Kidney glomerular epithelial cell (primary cell): Measurements from ENCODE around the gene ITGAV.

ENCODE experiments used
- DNase-seq: peaks from one replicate; lab custom pipeline; 2025; lab: John Stamatoyannopoulos, UW

Gene ITGAV

DNA sequence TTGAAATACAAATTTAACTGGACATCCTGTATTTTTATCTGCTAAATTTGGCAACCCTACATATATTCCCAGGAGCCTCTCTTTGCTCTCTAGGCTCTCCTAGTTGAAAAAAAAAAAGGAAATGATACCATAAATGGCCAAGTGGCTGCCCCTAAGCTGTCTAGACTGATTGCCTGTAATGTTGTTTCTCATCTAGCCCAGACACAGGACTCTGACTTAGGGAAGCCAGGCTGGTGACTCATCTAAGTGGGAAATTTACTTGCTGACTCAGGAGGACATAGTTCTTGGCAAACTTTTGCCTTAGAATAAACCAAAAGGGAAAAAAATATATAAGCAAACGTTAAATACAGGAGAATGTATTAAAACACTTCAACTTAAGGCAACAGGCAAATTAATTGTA lies 14.6 kb upstream of the ITGAV start:
- peak; percentile 99 for DNase-seq

DNA sequence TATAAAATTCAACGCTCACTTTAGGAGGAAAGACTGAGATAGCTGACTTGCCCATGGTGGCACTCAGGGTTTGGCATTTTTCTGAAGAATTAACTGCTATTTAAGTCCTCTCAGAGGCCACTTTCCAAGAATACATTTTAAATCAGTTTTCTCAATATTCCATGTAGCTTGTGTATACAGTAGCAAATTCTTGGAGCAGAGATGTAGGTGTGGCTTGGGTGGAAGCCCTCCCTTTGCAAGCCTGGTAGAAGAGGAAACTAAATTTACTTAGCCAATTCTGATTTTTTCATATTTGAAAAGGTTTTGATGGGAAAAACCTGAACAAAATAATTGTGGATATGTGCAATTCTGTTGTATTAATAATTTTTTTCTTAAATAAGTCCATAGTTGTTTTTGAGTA lies 14.0 kb upstream of the ITGAV start:
- no peak for DNase-seq

DNA sequence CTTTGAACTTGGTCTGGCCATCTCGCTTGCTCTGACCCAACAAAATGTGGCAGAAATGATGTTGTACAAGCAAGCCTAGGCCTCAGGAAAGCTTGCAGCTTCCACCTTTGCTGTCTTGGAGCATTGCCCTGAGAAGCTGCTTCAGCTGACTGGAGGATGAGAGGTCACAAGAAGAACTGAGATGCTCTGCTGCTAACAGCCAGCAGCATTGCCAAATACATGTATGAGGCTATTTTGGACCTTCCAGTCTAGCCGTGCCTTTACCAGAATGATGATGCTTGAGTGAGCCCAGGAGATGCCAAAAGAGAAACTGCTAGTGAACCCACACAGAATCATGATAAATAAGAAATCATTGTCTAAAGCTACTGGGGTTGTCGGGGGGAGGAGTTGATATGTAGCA lies 13.2 kb upstream of the ITGAV start:
- peak; percentile 70 for DNase-seq

DNA sequence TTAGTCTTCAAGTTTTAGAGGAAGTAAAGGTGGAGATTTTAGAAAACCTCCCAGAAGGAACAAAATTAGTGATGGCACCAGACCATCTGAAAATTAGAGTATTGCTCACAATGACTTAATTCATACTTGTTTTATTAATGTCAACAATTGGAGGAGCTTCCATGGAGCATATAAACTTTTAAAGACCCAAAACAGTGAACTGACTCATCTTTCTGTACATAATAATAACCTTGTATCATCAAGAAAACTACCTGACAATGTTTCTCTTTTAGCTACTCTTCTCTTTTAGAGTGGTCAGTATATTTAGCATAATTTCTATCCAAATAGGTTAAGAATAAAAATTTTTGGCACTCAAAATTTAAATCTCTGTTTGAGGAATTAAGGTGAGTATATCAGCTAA lies 7.2 kb upstream of the ITGAV start:
- DNase-seq = no peak

DNA sequence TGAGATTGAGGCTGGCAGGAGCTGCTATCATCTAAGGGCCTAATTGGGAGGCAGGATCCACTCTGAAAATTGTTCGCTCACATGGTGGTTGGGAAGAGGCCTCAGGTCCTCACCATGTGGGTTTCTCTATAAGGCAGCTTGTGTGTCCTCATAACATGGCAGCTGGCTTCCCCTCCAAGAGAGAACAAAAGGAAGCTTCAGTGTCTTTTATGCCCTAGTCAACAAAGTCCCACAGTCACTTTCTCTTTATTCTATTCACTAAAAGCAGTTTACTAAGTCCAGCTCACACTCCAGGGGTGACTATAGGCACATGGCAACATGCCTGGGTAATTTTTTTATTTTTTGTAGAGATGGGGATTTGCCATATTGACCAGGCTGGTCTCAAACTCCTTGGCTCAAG lies 5.8 kb upstream of the ITGAV start:
- DNase-seq = no peak

DNA sequence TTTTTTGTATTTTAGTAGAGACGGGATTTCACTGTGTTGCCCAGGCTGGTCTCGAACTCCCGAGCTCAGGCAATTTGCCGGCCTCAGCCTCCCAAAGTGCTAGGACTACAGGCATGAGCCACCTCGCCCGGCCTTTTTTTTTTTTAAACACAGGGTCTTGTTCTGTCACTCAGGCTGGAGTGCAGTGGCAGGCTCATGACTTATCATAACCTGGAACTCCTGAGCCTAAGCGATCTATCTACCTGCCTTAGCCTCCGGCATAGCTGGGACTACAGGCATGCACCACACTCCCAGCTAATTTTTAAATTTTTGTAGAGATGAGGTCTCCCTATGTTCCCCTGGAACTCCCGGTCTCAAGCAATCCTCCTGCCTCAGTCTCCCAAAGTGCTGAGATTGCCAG lies 1.4 kb upstream of the ITGAV start:
- no peak for DNase-seq

DNA sequence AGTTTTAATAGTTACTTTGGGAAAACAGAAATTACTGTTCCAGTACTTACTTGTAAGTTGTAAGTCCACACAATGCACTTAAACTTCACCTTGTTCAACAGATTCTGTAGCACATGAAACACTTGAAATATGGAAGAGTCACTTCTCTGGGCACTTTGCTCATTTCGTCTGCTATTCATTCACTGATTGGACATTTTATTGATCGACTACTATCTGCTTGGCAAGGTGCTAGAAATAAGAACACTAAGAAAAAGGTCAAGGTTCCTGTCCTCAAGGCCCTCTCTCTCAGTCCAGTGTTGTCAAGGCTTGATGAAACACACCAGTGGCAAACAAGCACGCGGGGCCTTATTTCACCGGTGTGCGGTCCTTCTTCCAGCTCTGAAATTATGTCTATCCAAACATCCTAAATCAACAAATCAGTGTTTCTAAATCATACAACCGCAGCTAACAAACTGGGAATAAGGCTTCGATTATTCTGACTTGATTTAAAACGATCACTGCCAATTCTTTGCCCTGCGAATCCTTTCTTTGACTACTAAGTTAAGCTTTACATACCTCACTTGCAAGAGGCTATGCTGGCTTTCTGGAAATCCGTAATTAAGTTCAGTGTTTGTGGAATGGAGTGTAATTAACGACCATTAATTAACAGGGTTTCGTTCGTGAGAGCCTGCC lies 780 bp upstream of the ITGAV start:
- peak; percentile 64 for DNase-seq

DNA sequence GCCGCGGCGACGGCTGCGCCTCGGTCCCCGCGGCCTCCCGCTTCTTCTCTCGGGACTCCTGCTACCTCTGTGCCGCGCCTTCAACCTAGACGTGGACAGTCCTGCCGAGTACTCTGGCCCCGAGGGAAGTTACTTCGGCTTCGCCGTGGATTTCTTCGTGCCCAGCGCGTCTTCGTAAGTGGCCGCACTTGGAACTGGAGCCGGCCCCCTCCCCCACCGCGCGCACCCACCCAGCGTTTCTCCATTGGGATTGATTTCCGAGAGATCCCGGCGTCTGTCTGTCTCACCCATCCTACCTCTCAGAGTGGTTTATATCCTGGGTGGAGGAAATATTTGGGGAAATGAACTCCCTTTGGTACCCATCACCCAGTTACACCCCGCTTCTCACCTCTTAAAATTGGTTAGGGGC lies 498 bp downstream of the ITGAV start:
- peak; percentile 74 for DNase-seq

DNA sequence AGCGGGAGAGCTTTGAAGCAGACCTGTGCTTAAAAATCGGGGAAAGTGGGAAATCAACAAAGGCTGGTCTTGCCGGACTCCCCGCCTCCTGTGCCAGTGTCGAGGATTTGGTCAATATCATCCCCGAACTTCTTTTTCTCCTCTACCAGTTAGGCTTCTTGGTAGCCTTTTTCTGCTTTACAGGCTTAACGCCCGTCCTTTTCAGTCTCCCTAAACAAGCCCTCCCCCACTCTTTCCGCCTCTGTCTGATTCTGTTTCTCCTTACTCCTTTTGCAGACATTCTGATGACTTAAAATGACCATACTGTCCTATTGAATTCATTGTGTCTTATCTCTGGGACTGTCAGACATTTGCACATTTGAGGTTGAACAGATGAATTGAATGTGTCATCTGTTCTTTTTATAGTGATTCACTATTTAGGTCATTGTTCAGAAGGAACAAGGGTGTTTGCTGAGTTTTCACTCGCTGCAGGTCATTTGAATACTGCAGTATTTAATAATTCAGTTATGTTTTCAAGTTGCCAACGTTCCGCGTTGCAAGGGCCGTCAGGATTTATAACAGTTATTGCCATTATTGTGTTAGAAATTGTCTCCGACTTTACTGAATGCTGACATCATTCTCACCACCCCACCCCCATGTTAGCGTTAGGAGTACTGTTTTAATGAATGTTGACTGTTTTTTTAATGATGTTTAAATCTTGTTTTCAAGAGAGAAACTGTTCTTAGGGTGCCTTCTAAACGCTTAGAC lies 1.1 kb downstream of the ITGAV start:
- DNase-seq = peak; percentile 75

DNA sequence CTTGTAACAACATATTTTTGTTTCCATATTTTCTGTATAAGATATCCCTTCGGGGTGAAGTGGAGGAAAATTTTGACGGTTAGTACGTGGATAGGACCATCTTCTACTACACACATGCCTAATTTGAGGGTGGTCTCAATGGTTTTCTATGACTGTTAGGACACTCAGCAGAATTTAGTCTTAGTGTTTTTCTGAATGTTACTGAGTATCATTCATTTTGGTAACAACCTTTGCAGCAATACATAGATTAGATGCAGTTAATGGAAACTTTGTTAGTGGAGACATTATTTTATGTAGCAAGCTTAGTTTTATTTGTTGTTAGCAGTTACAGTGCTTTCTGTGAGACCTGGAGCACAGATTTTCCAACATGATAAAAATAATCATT lies 1.6 kb downstream of the ITGAV start:
- peak; percentile 27 for DNase-seq

DNA sequence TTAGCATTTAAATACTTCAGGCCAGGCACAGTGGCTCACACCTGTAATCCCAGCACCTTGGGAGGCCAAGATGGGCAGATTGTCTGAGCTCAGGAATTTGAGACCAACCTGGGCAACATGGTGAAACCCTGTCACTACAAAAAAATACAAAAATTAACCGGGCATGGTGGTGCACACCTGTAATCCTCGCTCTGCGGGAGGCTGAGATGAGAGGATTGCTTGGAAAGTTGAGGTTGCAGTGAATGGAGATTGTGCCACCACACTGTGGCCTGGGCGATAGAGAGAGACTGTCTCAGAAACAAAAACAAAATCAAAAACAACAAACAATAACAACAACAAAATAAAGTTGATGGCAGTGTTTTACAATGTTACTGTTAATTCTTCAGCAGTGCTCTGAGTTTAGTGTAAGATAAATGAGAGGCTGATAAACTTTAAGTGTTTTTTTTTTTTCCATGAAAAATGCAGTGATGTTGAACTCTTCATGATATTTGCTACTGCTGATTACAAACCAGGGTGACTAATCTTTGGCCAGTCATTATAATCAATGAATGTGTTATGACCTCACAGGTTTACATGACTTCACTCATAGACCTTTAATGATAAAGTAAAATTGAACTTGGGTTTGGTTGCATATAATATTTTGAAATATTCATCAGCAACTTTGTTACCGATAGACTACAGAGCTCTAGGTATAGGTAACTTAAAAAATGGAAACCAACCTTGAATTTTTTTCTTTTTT lies 2.5 kb downstream of the ITGAV start:
- no peak for DNase-seq

DNA sequence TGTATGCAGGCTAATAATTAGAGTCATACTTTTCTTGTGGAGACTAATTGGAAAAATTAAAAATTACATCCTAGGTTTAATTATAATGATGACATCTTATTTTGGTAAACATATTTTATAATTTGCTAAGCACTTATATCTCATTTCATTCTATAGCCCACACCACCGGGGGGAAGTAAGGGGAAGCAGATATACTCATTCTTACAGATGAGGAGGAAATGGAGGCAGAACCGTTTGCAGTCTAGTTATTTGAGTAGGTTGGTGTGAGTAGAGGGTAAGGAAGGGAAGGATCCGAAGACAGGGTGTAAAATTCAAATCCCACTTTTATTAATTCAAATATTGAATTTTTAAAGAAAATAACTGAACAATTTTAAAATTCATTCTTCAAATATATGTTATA lies 3.7 kb downstream of the ITGAV start:
- DNase-seq = no peak

DNA sequence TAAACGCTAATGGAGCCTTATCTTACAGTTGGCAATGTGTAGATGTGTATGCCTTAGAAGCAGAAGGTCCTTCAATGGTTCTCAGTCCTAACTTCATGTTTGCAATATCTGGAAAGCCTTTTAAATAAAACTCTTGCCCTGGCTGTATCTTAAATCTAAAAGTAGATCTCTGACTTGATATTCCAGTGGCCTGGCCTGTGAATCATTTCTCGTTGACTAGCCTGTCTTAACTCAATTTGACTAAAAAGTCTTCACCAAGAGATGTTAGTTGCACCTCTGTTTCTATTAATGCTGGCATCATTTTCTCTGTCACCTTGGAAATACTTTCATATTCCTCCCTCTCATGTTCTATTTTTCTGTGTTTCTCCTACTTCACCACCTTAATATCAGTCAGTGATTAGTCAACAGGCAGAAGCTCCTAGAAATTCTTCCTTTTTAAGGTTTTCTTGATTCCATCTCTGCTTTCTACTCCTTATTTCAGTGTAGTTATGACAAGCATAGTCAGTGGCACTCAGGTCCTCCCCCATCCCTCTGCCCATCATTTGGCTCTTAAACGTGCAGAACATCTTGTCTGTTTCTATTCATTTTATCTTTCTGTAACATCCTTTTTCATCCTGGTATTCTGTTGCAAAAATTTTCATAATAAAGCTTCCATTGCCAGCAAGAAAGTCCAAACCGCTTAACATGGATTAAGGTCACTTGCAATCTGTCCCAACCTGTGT lies 4.3 kb downstream of the ITGAV start:
- DNase-seq = no peak

DNA sequence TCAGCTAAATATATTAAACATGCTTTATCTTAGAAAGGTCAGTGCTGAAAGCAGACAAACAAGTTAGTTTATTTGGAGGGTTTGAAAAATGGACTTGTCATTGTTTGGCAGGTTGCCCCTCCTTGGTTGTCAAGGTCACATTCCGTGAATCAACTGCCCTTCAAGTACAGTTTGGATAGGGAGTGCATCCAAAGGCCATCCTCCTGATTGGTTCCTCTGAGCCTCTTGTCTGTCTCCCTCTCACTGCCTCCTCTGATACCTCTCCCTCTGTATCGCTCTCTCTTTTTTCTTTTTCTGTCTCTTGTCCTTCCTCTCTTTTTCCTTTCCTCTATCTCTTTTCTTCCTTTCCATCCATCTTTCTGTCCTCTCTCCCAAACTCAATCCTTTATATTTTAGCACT lies 5.4 kb downstream of the ITGAV start:
- DNase-seq = no peak

DNA sequence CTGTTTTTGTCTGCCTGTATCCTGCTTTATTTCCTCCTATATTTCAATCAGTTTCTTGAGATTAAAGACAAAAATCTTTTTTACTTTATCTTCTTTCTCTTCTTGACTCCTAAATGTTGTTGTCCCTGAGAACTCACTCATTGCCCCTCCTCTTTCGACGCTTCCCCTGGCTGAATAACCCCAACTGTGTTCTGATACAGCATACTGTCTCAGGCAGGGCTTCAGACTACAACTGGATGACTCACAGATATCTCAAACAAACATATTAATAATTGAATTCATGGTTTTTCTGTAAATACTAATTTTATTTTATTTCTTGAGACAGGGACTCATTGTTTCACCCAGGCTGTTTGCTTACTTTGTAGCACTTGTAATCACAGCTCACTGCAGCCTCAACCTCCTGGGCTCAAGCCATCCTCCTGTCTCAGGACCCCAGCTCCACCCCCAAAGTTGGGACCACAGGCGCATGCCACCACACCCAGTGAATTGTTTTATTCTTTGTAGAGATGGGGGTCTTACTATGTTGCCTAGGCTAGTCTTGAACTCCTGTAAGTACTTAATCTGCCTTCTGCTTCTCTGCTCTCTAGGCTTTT lies 9.4 kb downstream of the ITGAV start:
- no peak for DNase-seq

DNA sequence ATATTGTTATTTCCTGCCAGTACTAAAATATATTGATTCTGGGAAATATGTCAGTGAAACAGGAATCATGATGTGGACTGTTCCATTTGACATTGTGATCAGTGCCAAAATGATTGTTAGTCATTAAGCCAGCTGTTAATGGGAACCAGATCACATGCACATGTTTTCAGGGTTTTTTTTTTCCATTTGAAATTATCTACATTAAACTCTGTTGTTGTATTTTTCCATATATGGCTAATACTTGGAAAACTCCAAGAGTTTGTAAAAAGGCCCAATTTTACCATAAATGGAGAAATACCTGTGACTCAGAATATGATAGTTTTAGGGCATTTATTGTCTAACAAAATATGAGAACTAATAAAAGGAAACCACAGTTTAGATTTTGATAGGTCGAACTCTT lies 13.4 kb downstream of the ITGAV start:
- DNase-seq = no peak

DNA sequence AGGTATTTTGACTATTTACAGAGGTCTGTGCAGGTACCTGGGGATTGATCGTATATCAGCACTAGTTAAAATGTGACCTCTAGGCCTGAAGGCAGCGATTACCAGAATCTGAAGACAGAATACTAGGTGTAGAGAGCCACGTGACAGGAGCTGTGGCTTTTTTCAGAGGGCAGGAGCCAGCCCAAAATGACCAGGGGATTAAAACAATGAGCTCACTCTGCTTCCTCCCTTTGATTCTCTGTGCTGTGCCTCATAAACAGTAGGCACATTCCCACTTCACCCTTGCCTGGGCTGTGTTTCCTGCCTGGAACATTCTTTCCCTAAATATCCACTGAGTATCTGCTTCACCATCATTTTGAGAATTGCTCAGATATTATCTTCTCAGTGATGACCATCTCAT lies 15.2 kb downstream of the ITGAV start:
- DNase-seq = no peak

DNA sequence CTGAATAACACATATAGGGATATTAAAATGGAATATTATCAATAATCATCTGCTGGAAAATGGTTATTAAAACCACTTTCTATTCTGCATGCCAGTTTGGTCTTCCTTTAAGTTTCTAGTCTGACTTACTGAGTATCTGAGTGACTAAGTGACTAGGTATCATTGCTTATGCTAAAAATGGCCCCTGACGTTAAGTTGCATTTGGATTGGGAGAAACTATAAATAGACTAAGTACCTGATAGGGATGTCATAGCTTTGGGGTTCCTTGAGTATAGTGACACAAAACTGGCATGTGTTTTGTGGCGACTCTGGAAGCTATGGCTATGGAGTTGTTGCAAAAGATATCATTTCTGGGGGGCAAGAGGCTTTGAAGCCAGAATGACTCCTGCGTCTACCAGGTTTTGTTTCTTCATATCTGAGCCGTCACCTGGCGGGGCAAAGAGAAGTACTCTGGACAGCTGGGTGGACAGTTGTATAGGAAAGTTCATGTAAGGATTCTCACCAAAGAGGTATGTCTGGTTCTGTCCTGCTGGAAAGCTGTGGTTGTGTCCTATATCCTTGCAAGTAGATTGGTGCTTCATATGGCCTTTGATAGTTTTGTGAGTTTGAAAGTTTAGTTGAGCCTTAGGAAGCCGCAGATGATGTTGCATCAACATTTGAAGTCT lies 17.9 kb downstream of the ITGAV start:
- DNase-seq = no peak

DNA sequence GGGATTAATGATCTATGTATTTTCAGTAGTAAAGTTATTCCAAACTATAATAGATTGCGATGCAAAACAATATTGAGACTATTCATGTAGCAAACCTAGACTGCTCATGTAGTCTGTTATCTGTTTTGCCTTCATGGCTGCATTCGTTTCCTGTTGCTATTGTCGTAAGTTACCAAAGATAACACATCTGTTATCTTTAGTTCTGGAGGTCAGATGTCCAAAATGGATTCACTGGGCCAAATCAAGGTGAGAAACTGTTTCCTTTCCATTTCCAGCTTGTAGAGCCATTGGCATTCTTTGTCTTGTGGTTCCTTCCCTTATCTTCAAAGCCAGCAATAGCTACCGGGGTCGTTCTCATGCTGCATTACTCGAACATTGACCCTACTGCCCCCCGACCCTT lies 20.9 kb downstream of the ITGAV start:
- no peak for DNase-seq

DNA sequence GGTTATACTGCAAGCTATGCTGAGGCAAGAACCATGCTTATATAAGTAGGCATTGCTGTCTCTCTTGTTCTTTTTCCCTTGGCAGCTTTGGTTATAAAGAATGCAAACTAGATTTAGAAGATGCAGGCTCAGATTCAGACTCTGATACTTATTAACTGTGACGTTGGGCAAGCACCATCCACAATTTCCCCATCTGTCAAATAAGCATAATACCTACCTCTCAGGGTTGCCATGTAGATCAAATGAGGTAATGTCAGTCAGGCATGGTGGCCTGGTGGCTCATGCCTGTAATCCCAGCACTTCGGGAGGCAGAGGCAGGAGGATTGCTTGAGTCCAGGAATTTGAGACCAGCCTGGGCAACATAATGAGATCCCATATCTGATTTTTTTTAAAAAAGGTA lies 21.7 kb downstream of the ITGAV start:
- no peak for DNase-seq

DNA sequence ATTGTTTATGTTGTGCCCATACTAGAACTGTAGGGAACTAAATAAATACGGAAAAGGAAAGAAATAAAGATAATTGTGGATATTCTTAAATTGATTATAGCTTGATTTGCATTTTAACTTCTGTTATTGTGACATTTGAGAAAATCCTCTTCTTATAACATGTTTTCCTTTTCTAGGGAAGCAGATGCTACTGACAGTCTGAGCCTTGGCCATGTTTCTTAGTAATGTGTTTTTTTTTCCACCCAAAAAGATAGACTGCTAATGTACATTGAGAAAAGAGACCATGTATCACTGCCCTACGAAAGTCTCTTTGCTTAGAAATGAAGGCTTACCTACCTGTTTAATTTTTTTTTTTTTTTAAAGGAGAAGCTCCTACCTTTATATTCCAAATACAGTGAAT lies 22.2 kb downstream of the ITGAV start:
- no peak for DNase-seq
